NAMALWA (cell line): ENCODE results near the gene CSF3R.
A peak's percentile ranks its signal among the peaks of the same experiment; 100 is the strongest.

ENCODE experiments used
- DNase-seq: peaks from one replicate; pipeline ENCODE4 v3.0.0-alpha.2; 2015; ENCODE audit warnings: low spot score

CSF3R gene

DNA sequence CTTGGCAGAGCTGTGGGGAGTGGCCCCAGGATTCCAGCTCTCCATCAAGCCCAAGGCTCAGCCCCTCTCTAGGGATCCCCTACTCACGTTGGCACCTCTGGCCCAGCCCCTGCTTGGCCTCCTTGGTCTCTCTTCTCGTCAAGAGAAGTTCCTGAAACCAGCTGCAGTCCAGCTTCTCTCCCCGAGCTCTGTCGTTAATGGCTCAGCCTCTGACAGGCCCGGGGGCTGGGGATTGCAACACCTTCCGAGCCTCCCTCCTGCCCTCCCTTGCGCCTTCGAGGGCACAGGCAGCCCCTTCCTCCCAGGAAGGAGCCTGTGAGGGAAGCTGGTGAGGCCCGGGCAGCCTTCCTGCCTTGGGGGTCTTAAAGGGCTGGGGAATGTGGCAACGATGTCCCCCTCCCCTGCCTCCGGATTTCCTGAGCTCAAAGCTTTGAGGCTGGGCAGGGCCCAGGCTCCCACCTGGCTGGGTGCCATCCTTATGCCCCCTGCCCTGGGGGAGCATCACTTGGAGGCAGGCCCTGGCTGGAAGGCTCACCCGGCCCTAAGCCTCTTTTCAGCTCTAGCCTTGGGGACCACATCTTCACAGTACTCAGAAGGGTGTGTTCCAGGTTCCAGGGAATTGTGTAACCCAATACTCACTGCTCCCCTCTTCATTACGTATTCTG lies at the start of gene CSF3R:
CSF3R (minus strand) TSS at position 190 of the 665 bp plus-strand sequence. CDS start 3,417 bp downstream, outside the sequence.
- DNase-seq: no peak

- DNase-seq: no peak
Observed at GRCh38 chr1:36531833-36532232, 49.1 kb upstream of the CSF3R start.

DNA sequence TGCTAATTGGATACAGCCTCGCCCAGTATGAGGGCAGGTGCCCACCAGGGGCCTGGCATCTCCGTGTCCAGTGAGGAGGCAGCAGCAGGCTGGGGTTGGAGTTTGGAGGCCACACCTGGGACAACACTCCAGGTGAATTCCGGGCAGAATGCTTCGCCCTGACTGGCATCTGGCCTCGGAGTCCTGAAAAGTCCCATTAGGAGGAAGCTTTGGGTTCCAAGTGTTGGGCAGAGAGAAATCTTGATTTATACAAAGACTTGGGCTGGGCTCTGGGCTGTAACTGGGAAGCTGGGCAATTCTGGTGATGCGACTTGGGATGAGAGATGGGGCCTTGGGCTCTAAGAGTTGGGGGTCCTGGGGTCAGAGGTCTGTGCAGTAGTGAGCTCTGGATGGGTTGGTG lies 48.1 kb upstream of the CSF3R start:
- DNase-seq: no peak

GRCh38 chr1:36530261-36530660 lies 47.5 kb upstream of the CSF3R start:
- no peak for DNase-seq

DNA sequence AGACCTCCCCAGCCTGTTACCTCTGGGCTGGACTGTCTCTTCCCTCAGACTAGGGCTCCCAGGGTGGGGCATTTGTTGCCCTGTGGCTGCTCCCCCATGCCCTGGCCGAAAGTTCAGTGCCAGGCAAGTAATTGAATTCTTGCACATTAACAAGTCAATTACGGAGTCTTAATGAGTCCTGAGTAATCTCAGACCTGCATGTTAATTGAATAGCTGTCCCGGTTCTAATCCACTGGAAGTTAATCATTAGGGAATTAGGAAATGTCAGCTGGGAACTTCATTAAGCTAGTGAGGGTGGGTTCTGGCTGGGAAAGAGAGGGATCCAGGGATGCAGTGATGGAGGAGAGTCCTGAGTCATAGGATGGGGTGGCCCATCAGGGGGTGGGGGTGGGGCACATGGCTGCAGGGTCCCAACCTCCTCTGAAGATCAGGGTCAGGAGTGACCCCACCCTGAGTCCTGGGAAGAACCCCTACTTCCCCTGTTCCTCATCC lies 47.1 kb upstream of the CSF3R start:
- DNase-seq: no peak

DNA sequence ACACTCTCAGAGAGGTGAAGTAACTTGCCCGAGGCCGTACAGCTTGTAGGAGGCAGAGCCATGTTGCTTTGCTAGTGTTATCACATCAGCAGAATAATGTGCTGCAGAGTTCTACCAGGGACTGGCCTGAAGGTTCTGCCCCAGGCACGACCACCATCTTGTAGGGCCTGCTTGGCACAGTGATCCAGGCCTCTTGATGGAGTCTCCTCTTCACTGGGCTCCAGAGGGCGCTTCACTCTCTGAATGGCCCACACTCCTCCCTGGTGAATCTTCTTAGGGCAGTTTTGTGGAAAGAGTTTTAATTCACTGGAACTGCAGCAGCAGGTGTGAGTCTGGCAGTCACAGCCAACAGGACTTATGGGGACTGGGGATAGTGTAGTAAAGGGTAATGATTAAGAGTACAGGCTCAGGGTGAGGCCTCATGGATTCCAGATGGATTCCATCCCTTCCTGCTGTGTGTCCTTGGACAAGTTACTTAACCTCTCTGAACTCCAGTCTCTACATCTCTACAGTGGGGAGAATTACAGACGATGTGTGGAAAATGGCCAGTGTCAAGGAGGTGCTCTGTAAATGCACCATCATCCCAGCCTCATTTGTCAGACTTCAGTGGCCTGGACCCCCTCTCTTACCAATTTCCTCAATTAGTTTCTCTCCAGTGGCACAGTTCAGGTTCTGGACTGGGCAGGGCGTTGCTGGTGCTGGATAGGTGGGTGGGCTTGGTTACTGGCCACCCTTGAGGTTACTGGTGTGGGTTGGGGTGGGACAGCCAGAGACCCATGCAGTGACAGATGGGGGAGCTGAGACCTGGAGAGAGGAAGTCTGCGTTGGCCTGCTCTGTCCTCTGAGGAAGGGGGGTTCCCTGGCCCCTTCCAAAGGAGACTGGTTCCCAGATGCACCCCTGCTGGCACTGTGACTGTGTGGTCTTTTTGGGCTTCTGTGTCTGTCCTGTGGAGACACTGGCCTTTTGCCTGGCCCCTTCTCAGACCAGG lies 45.9 kb upstream of the CSF3R start:
- DNase-seq: peak; percentile 41

DNA sequence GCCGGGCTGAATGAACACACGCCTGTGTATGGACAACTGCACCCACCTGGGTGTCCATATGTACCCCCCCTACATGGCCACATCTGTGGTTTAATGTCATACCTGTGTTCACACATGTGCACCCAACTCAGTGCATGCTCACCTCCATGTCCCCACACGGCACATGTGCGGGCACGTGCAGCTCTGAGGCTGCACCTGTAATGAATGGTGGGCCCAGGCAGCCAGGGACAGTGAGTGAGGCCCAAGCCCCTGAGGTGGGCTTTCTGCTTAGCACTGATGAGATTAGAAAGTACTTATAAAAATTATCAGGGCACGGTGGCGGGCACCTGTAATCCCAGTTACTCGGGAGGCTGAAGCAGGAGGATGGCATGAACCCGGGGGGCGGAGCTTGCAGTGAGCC lies 42.5 kb upstream of the CSF3R start:
- no peak for DNase-seq

DNA sequence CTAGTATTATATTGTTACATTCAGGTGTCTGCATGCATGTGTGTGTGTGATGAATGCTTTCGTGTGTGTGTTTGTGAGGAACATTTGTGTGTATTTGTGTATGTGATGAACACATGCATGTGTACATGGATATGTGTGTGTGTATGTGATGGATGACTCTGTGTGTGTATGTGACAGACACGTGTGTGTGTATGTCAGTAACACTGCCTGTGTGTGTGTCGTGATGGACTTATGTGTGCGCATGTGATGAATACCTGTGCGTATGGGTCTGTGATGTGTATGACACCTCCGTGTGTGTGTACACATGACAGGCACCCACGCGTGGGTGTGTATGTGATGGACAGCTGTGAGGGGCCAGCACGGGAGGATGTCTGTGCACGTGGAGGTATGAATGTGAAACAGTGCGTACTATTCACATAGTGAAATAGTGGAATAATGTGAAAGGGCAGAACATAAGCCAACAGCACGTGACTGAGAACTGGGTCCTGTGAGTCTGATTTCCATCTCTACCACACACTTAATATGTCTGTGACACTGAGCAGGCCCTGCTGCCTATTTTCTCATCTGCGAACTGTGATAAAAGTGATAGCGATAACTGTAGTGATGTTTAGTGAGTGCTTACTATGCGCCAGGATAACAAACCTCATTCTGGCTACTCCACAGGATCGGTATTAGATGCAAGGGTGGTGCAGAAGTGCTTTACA lies 41.8 kb upstream of the CSF3R start:
- no peak for DNase-seq

DNA sequence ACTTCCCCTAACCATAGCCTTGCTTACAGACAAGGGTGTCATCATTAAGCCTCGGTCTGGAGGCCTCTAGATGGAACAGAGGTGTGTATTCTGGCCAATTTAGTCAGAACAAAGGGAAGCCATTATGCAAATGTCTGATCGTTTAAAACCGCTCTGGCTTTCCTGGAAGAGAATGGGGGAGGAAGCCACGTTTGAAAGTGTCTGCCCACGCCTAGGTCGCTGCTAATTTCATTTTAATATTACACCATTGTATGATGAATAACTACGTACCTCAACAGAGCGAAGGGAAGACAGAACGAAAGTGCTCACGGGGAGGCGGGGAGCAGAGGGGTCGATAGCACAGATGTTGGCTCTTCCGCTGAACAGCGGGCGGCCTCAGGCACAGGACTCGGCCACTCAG lies 41.1 kb upstream of the CSF3R start:
- DNase-seq: no peak

GRCh38 chr1:36523230-36523495 lies 40.5 kb upstream of the CSF3R start:
- DNase-seq: no peak

GRCh38 chr1:36522461-36523229 lies 39.9 kb upstream of the CSF3R start:
- no peak for DNase-seq

DNA sequence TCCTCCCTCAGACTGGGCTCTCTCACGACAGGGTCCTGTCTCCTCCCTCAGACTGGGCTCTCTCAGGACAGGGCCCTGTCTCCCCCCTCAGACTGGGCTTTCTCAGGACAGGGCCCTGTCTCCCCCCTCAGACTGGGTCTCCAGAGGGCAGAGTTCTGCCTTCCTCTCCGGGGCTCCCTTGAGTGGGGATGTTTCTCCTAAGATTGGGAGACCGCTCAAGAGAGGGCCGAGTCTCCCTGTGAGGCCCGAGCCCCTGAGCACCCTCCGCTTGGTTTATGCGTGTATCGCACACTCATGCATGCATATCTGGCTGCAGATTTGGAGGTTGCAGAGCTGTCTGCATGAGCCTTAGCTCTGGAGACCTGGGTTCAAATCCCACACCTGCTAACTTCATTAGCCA lies 39.3 kb upstream of the CSF3R start:
- DNase-seq: no peak

DNA sequence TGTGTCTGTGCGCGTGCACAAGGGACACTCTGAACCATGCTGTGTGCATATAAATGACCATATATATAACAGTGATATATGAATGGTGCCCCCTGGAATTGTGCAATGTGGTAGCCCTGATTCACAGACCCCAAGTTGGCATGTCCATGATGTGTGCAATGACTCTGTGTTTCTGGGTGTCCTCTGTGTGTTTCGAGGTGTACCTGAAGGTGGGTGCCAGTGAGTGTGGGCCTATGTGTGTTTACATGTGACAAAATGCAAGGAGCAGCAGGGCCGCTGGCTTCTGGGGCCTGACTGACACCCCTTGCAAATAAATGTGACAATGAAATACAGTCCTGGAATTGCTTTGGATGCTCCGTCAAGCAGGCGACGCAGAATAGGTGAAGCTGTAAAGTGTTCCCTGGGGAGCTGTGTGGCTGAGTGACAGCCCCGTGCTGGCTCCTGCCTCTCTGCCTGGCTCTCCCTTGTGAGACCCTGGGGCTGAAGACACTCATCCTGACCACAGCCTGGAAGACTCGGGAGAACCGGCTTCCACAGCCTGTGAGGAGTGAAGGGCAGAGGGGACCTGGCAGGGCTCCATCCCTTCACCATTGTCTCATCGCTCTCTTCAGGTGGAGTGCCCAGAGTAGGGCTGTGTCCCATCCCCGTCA lies 38.2 kb upstream of the CSF3R start:
- no peak for DNase-seq

DNA sequence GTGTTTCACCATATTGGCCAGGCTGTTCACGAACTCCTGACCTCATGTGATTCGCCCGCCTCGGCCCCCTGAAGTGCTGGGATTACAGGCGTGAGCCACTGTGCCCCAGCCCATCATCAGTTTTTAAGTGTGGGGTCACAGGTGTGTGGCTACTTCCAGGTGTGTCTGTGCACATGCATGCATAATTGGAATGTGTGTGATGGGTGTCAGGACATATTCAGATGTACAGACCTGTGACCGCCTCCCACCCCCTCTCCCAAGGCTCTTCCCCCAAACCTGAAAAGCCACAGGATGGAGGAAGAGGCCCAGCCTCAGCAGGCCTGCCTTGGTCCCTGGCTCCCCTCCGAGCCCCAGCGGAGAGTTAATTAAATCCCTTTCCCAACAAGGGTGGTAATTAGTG lies 37.3 kb upstream of the CSF3R start:
- no peak for DNase-seq

GRCh38 chr1:36517011-36517771 lies 34.5 kb upstream of the CSF3R start:
- no peak for DNase-seq

- DNase-seq: peak; percentile 72
Observed at GRCh38 chr1:36516372-36517010, 33.8 kb upstream of the CSF3R start.

DNA sequence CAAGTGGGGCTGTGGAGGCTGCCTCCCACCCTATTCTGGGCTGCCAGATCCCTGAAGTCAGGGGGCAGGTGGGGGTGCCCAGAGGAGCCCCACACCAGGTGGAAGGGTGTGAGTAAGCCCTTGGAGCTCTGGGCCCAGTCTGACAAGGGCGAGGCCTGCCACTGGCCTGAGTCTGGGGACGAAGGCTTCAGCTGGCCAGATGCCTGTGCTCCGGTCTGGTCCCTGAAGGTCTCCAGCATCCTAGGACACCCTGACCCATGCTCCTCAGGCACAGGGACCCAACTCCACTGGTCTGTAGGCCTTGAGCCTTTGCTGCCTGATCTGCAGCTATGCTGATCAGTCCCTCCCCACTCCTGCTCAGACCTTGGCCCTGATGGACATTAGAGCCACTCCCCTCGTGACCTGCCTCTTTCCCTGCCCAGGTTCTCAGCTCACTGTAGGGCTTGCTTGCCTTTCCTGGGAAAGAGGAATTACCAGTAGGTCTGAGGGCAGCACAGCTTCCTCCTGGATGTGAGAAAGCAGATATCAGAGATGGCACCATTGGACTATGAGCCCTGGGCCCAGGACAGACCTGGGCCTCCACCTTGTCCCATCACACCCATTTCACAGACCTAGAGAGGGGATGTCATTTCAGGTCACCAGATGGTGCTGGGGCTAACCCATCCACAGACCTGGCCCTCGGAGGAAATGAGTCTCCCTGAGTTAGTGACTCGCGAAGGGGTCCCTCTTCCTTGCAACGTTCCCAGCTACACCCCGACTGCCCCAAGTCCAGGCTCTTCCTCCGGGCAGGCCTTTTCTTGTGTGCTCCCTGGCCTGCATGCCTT lies 32.8 kb upstream of the CSF3R start:
- no peak for DNase-seq

DNA sequence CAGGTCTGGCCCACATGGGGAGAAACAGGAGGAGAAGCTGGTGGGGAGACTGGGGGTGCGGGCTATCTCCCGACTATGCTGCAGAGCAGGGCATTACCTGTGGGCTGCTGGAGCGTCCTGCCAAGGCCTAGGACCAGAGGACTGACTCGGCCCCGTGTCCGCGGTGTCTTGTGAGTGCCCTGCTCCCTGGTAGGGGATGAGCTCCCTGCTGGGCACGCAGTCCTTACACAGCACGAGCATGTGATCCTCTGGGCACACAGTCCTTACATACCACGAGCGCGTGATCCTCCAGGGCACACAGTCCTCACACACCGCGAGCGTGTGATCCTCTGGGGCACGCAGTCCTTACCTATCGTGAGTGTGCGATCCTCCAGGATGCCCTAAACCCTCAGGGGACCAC lies 31.8 kb upstream of the CSF3R start:
- DNase-seq: no peak
